Smooth muscle cell (in vitro differentiated cells): ENCODE measurements around the gene CRYBG1. TPM values are rescaled to one million over a fixed set of nuclear protein-coding genes. Genes with fewer than 3 reads are reported as not detected.

Experiments used
- DNase-seq: peaks from one replicate; lab custom pipeline; 2025; ENCODE audit not compliant: unreplicated experiment; lab: John Stamatoyannopoulos, UW
- H2AFZ ChIP-seq: fragments of 200-600 bp; sonication (generic); 2 replicates; pipeline ENCODE4 v1.6.0; 2016; ENCODE audit warnings: antibody characterized with exemption, low read depth, mild to moderate bottlenecking
- H3F3A ChIP-seq: fragments of 200-600 bp; sonication (generic); 2 replicates; pipeline ENCODE4 v1.6.0; 2017; ENCODE audit warnings: antibody characterized with exemption, low read depth
- H3K27ac ChIP-seq: fragments of 200-600 bp; sonication (generic); 2 replicates; pipeline ENCODE4 v1.5.1; 2016; ENCODE audit warnings: low read depth, mild to moderate bottlenecking
- H3K27me3 ChIP-seq: fragments of 200-600 bp; sonication (generic); 2 replicates; pipeline ENCODE4 v1.6.1; 2016; ENCODE audit warnings: low read depth, mild to moderate bottlenecking
- H3K36me3 ChIP-seq: fragments of 200-600 bp; sonication (generic); 2 replicates; pipeline ENCODE4 v1.5.1; 2016; ENCODE audit warnings: low read depth
- H3K4me1 ChIP-seq: fragments of 200-600 bp; sonication (generic); 2 replicates; pipeline ENCODE4 v1.5.1; 2016; ENCODE audit warnings: low read depth
- H3K4me2 ChIP-seq: fragments of 200-600 bp; sonication (generic); 2 replicates; pipeline ENCODE4 v1.6.0; 2016; ENCODE audit warnings: mild to moderate bottlenecking
- H3K4me3 ChIP-seq: fragments of 200-600 bp; sonication (generic); 2 replicates; pipeline ENCODE4 v1.5.1; 2016; ENCODE audit warnings: mild to moderate bottlenecking
- H3K79me2 ChIP-seq: fragments of 200-600 bp; sonication (generic); 2 replicates; pipeline ENCODE4 v1.6.0; 2016; ENCODE audit warnings: low read depth, mild to moderate bottlenecking
- H3K9ac ChIP-seq: fragments of 200-600 bp; sonication (generic); 2 replicates; pipeline ENCODE4 v1.6.0; 2016; ENCODE audit warnings: low read depth
- H3K9me3 ChIP-seq: fragments of 200-600 bp; sonication (generic); replicated peaks from 2 replicates; pipeline ENCODE4 v1.5.1; 2016; ENCODE audit warnings: low read depth
- H4K20me1 ChIP-seq: fragments of 200-600 bp; sonication (generic); 2 replicates; pipeline ENCODE4 v1.6.0; 2016; ENCODE audit warnings: low read depth
- CTCF ChIP-seq: fragments of 200-600 bp; sonication (generic); IDR thresholded peaks from 2 replicates; pipeline ENCODE4 v1.5.1; 2017; ENCODE audit warnings: borderline replicate concordance, mild to moderate bottlenecking, antibody characterized with exemption; ENCODE audit not compliant: insufficient read depth, poor library complexity, severe bottlenecking
- whole genome bisulfite sequencing: methylation state at CpG from one replicate; pipeline ENCODE4 v1.1.7; 2016; ENCODE audit warnings: low lambda C conversion rate; 5-methylcytosine and 5-hydroxymethylcytosine counted together
- polyA plus RNA-seq: library from polyadenylated mRNA; unstranded; fragments of >200 nt; fragmentation: Nextera tagmentation; extraction: Ambion mirVana; gene quantifications from 2 replicates; pipeline ENCODE4 v1.2.1, GENCODE V29; 2016
- total RNA-seq: library from RNA; depleted of rRNA; stranded (reverse); fragments of >200 nt; gene quantifications from 2 replicates; pipeline ENCODE4 v1.2.3, GENCODE V29; 2014

CRYBG1 gene
- total and polyA plus RNA-seq, 2 experiments from 2014 or later = 0.98 to 11.9 TPM

- H3K9me3 ChIP-seq = no peaks in the 10 kb centered on the region
- peaks cover 8% of the 10 kb centered on the region for H3K27me3 ChIP-seq
- no peak overlapping the region for H3K4me2 ChIP-seq
- no peaks in the 10 kb centered on the region for H3F3A ChIP-seq
- no peaks in the 10 kb centered on the region for H3K36me3 ChIP-seq
- no peak overlapping the region for H2AFZ ChIP-seq
- no peak overlapping the region for H3K4me3 ChIP-seq
- no peaks in the 10 kb centered on the region for H4K20me1 ChIP-seq
- H3K9ac ChIP-seq = no peak overlapping the region
- no peak for TF ChIP-seq CTCF
- no peaks in the 10 kb centered on the region for H3K79me2 ChIP-seq
- no peak overlapping the region for H3K27ac ChIP-seq
- H3K4me1 ChIP-seq = no peaks in the 10 kb centered on the region
- no peak for DNase-seq
These were observed 100.6 kb downstream of the CRYBG1 start for GRCh38 chr6:106461084-106461483.

GRCh38 chr6:106462923-106463557, 102.5 kb downstream of the CRYBG1 start:
- no peaks in the 10 kb centered on the region for H3K4me1 ChIP-seq
- no peak overlapping the region for H3K27ac ChIP-seq
- no peaks in the 10 kb centered on the region for H3K79me2 ChIP-seq
- no peak for TF ChIP-seq CTCF
- H3K27me3 ChIP-seq = peaks cover 6% of the 10 kb centered on the region
- no peak overlapping the region for H3K4me2 ChIP-seq
- H3F3A ChIP-seq = no peaks in the 10 kb centered on the region
- H3K9me3 ChIP-seq = no peaks in the 10 kb centered on the region
- no peaks in the 10 kb centered on the region for H4K20me1 ChIP-seq
- H3K4me3 ChIP-seq = no peak overlapping the region
- H3K36me3 ChIP-seq = no peaks in the 10 kb centered on the region
- WGBS = 94% methylated on average over 2 of the region's 2 CpGs
- H2AFZ ChIP-seq = no peak overlapping the region
- no peak overlapping the region for H3K9ac ChIP-seq
- DNase-seq = no peak

- no peaks in the 10 kb centered on the region for H3F3A ChIP-seq
- H3K27ac ChIP-seq = no peak overlapping the region
- H4K20me1 ChIP-seq = no peaks in the 10 kb centered on the region
- 81% methylated on average over 2 of the region's 2 CpGs for WGBS
- H3K9ac ChIP-seq = no peak overlapping the region
- no peak for DNase-seq
- no peak for TF ChIP-seq CTCF
- H3K4me3 ChIP-seq = no peak overlapping the region
- H3K79me2 ChIP-seq = no peaks in the 10 kb centered on the region
- H3K9me3 ChIP-seq = no peaks in the 10 kb centered on the region
- H2AFZ ChIP-seq = no peak overlapping the region
- H3K27me3 ChIP-seq = peaks cover 6% of the 10 kb centered on the region
- no peak overlapping the region for H3K4me2 ChIP-seq
- H3K4me1 ChIP-seq = no peaks in the 10 kb centered on the region
- H3K36me3 ChIP-seq = no peaks in the 10 kb centered on the region
These were observed 105.7 kb downstream of the CRYBG1 start for GRCh38 chr6:106466211-106466610.

GRCh38 chr6:106468935-106469334, 108.4 kb downstream of the CRYBG1 start:
- WGBS = 79% methylated on average over 2 of the region's 2 CpGs
- H3K9ac ChIP-seq = no peak overlapping the region
- H3K36me3 ChIP-seq = no peaks in the 10 kb centered on the region
- H3F3A ChIP-seq = no peaks in the 10 kb centered on the region
- no peak overlapping the region for H3K27ac ChIP-seq
- H3K4me2 ChIP-seq = no peak overlapping the region
- no peak for DNase-seq
- no peak overlapping the region for H2AFZ ChIP-seq
- H4K20me1 ChIP-seq = no peaks in the 10 kb centered on the region
- TF ChIP-seq CTCF = no peak
- H3K27me3 ChIP-seq = peaks cover 6% of the 10 kb centered on the region
- no peaks in the 10 kb centered on the region for H3K4me1 ChIP-seq
- H3K4me3 ChIP-seq = no peak overlapping the region
- H3K9me3 ChIP-seq = no peaks in the 10 kb centered on the region
- H3K79me2 ChIP-seq = no peaks in the 10 kb centered on the region
